Ecto neural progenitor cell (in vitro differentiated cells): ENCODE measurements around the gene ITGB1.

Experiments used
- DNase-seq: peaks from one replicate; pipeline ENCODE4 v3.0.0-alpha.2; 2018; ENCODE audit warnings: low spot score

ITGB1 gene

GRCh38 chr10:32888161-32888927 lies 69.7 kb downstream of the ITGB1 start:
- DNase-seq = no peak

DNA sequence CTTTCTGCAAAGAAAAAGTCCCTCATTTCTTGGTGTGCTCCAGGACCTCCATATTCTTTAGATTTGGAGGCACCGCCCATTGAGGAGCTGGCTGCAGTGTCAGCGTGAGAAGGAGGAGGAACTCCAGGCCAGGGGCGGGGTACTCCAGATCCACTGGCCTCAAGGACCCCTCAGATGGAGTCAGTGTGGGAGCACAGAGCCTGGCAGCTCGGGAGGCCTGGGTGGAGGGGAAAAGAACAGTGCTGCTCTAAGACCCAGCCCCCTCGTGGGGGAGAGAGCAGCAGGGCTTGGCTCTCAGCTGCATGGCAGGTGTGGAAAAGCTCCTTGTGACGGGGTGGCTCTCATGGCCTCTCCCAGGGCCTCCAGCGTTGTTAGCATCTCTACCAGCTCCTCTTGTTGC lies 70.5 kb downstream of the ITGB1 start:
- DNase-seq = no peak

- no peak for DNase-seq
These were observed 76.0 kb downstream of the ITGB1 start for GRCh38 chr10:32882076-32882475.

GRCh38 chr10:32878646-32879045 lies 79.4 kb downstream of the ITGB1 start:
- no peak for DNase-seq

- no peak for DNase-seq
These were observed 80.1 kb downstream of the ITGB1 start for GRCh38 chr10:32877915-32878314.

GRCh38 chr10:32865170-32865569 lies 92.9 kb downstream of the ITGB1 start:
- DNase-seq = no peak

- DNase-seq = no peak
These were observed 103.6 kb downstream of the ITGB1 start for GRCh38 chr10:32854435-32854834.

- DNase-seq = no peak
These were observed 106.7 kb downstream of the ITGB1 start for GRCh38 chr10:32851301-32851700.
